ENCODE results near the gene GSK3B.

Gene GSK3B

DNA sequence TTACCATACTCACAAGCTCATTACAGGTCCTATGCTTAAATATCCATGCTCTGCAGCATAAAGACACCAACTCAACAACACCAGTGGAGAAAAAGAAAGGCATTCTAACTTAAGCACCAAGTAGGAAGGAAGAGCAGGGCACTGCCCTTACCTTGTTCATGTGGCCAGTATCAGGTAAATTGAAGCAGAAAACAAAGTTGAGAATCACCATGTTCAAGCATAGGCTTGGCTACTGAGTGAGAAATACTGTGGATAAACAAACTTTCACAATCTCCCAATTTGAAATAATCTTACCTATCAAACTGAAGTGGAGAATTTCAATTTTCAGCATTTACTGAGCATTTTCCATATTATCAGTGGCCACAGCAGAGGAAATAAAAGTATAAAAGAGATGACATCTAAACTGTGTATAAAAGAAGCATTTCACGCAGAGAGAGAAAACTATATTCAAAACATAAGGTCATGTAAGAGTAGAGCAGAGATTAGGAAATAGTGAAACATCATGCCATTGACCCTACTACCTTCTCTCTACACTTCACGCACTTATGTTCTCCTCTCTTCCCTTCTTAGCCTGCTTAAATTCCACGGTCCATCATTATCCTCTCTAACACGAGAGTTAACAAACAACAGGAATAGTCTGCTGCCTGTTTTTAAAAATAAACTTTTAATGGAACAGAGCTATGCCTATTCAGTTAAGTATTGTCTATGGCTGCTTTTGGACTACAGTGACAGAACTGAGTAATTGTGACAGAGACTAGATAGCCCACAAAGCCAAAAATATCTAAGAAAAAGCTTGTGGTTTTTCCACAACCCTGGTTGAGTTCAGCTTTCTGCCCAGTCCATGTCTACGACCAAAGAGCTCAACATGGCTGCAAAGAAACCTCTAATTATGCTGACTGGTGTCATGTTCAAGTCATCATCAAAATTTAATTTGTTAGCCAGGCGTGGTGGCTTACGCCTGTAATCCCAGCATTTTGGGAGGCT lies 169.8 kb downstream of the GSK3B start:
- peaks cover 0 to 5% of the 10 kb centered on the region in 2 donors for H3K36me3 ChIP-seq (ENCODE audit: control insufficient read depth in 2 of 2, insufficient read depth in 2 of 2, low read length in 2 of 2)
- H3K4me1 ChIP-seq (ENCODE audit: control insufficient read depth in 2 of 2, insufficient read depth in 2 of 2, low read length in 2 of 2) = no peaks in the 10 kb centered on the region

GRCh38 chr3:119918992-119919933 lies 175.0 kb downstream of the GSK3B start:
- no peak overlapping the region for H3K27ac ChIP-seq (ENCODE audit: low read depth in 2 of 2, low read length in 2 of 2)
- no peaks in the 10 kb centered on the region for H3K4me1 ChIP-seq (ENCODE audit: control insufficient read depth in 2 of 2, insufficient read depth in 2 of 2, low read length in 2 of 2)
- H3K9ac ChIP-seq (ENCODE audit: low read depth in 1 of 2, low read length in 2 of 2) = no peak overlapping the region

More for the DNA sequence above, 169.8 kb downstream of the GSK3B start:
- no peaks in the 10 kb centered on the region for H3K27me3 ChIP-seq (ENCODE audit: control insufficient read depth in 2 of 2, insufficient read depth in 2 of 2, low read length in 2 of 2)
- H3K9me3 ChIP-seq (ENCODE audit: control insufficient read depth in 2 of 2, low read length in 2 of 2) = no peaks in the 10 kb centered on the region
- H3K4me3 ChIP-seq (ENCODE audit: low read length in 2 of 2) = no peak overlapping the region
- H3K9ac ChIP-seq (ENCODE audit: low read depth in 1 of 2, low read length in 2 of 2) = no peak overlapping the region
- H3K27ac ChIP-seq (ENCODE audit: low read depth in 2 of 2, low read length in 2 of 2) = no peak overlapping the region

GRCh38 chr3:119913021-119913420 lies 181.2 kb downstream of the GSK3B start:
- Histone ChIP-seq H3K4me3 (ENCODE audit: low read length in 2 of 2) (no peak overlapping the region), H3K36me3 (ENCODE audit: control insufficient read depth in 2 of 2, insufficient read depth in 2 of 2, low read length in 2 of 2) (peaks cover 13 to 28% of the 10 kb centered on the region in 2 donors), H3K4me1 (ENCODE audit: control insufficient read depth in 2 of 2, insufficient read depth in 2 of 2, low read length in 2 of 2) (no peaks in the 10 kb centered on the region), H3K27ac (ENCODE audit: low read depth in 2 of 2, low read length in 2 of 2) (no peak overlapping the region), H3K27me3 (ENCODE audit: control insufficient read depth in 2 of 2, insufficient read depth in 2 of 2, low read length in 2 of 2) (no peaks in the 10 kb centered on the region), H3K9me3 (ENCODE audit: control insufficient read depth in 2 of 2, low read length in 2 of 2) (no peaks in the 10 kb centered on the region), H3K9ac (ENCODE audit: low read depth in 1 of 2, low read length in 2 of 2) (no peak overlapping the region)

More at GRCh38 chr3:119918992-119919933, 175.0 kb downstream of the GSK3B start:
- Histone ChIP-seq H3K4me3 (ENCODE audit: low read length in 2 of 2) (no peak overlapping the region), H3K27me3 (ENCODE audit: control insufficient read depth in 2 of 2, insufficient read depth in 2 of 2, low read length in 2 of 2) (no peaks in the 10 kb centered on the region), H3K9me3 (ENCODE audit: control insufficient read depth in 2 of 2, low read length in 2 of 2) (no peaks in the 10 kb centered on the region), H3K36me3 (ENCODE audit: control insufficient read depth in 2 of 2, insufficient read depth in 2 of 2, low read length in 2 of 2) (peaks cover 0 to 11% of the 10 kb centered on the region in 2 donors)

- H3K4me3 ChIP-seq (ENCODE audit: low read length in 2 of 2) = no peak overlapping the region
- peaks cover 13 to 28% of the 10 kb centered on the region in 2 donors for H3K36me3 ChIP-seq (ENCODE audit: control insufficient read depth in 2 of 2, insufficient read depth in 2 of 2, low read length in 2 of 2)
- no peaks in the 10 kb centered on the region for H3K4me1 ChIP-seq (ENCODE audit: control insufficient read depth in 2 of 2, insufficient read depth in 2 of 2, low read length in 2 of 2)
- no peaks in the 10 kb centered on the region for H3K9me3 ChIP-seq (ENCODE audit: control insufficient read depth in 2 of 2, low read length in 2 of 2)
- no peaks in the 10 kb centered on the region for H3K27me3 ChIP-seq (ENCODE audit: control insufficient read depth in 2 of 2, insufficient read depth in 2 of 2, low read length in 2 of 2)
- no peak overlapping the region for H3K9ac ChIP-seq (ENCODE audit: low read depth in 1 of 2, low read length in 2 of 2)
- no peak overlapping the region for H3K27ac ChIP-seq (ENCODE audit: low read depth in 2 of 2, low read length in 2 of 2)
These were observed 182.0 kb downstream of the GSK3B start for GRCh38 chr3:119912220-119912619.

GRCh38 chr3:119911748-119912147 lies 182.5 kb downstream of the GSK3B start:
- Histone ChIP-seq H3K9ac (ENCODE audit: low read depth in 1 of 2, low read length in 2 of 2) (no peak overlapping the region), H3K9me3 (ENCODE audit: control insufficient read depth in 2 of 2, low read length in 2 of 2) (no peaks in the 10 kb centered on the region), H3K27me3 (ENCODE audit: control insufficient read depth in 2 of 2, insufficient read depth in 2 of 2, low read length in 2 of 2) (no peaks in the 10 kb centered on the region), H3K27ac (ENCODE audit: low read depth in 2 of 2, low read length in 2 of 2) (no peak overlapping the region), H3K36me3 (ENCODE audit: control insufficient read depth in 2 of 2, insufficient read depth in 2 of 2, low read length in 2 of 2) (peaks cover 13 to 28% of the 10 kb centered on the region in 2 donors), H3K4me1 (ENCODE audit: control insufficient read depth in 2 of 2, insufficient read depth in 2 of 2, low read length in 2 of 2) (no peaks in the 10 kb centered on the region), H3K4me3 (ENCODE audit: low read length in 2 of 2) (no peak overlapping the region)

- Histone ChIP-seq H3K27ac (ENCODE audit: low read depth in 2 of 2, low read length in 2 of 2) (no peak overlapping the region), H3K36me3 (ENCODE audit: control insufficient read depth in 2 of 2, insufficient read depth in 2 of 2, low read length in 2 of 2) (peaks cover 12 to 19% of the 10 kb centered on the region in 2 donors), H3K4me3 (ENCODE audit: low read length in 2 of 2) (no peak overlapping the region)
These were observed 192.2 kb downstream of the GSK3B start for GRCh38 chr3:119902061-119902460.

GRCh38 chr3:119901148-119901547 lies 193.1 kb downstream of the GSK3B start:
- Histone ChIP-seq H3K27ac (ENCODE audit: low read depth in 2 of 2, low read length in 2 of 2) (no peak overlapping the region), H3K4me1 (ENCODE audit: control insufficient read depth in 2 of 2, insufficient read depth in 2 of 2, low read length in 2 of 2) (no peaks in the 10 kb centered on the region), H3K9ac (ENCODE audit: low read depth in 1 of 2, low read length in 2 of 2) (no peak overlapping the region), H3K4me3 (ENCODE audit: low read length in 2 of 2) (no peak overlapping the region), H3K27me3 (ENCODE audit: control insufficient read depth in 2 of 2, insufficient read depth in 2 of 2, low read length in 2 of 2) (no peaks in the 10 kb centered on the region), H3K36me3 (ENCODE audit: control insufficient read depth in 2 of 2, insufficient read depth in 2 of 2, low read length in 2 of 2) (peaks cover 12 to 19% of the 10 kb centered on the region in 2 donors), H3K9me3 (ENCODE audit: control insufficient read depth in 2 of 2, low read length in 2 of 2) (no peaks in the 10 kb centered on the region)

More at GRCh38 chr3:119902061-119902460, 192.2 kb downstream of the GSK3B start:
- H3K4me1 ChIP-seq (ENCODE audit: control insufficient read depth in 2 of 2, insufficient read depth in 2 of 2, low read length in 2 of 2) = no peaks in the 10 kb centered on the region
- H3K9ac ChIP-seq (ENCODE audit: low read depth in 1 of 2, low read length in 2 of 2) = no peak overlapping the region
- no peaks in the 10 kb centered on the region for H3K9me3 ChIP-seq (ENCODE audit: control insufficient read depth in 2 of 2, low read length in 2 of 2)
- no peaks in the 10 kb centered on the region for H3K27me3 ChIP-seq (ENCODE audit: control insufficient read depth in 2 of 2, insufficient read depth in 2 of 2, low read length in 2 of 2)

- H3K27me3 ChIP-seq (ENCODE audit: control insufficient read depth in 2 of 2, insufficient read depth in 2 of 2, low read length in 2 of 2) = no peaks in the 10 kb centered on the region
- H3K9me3 ChIP-seq (ENCODE audit: control insufficient read depth in 2 of 2, low read length in 2 of 2) = no peaks in the 10 kb centered on the region
- H3K27ac ChIP-seq (ENCODE audit: low read depth in 2 of 2, low read length in 2 of 2) = no peak overlapping the region
These were observed 195.1 kb downstream of the GSK3B start for GRCh38 chr3:119899192-119899511.

GRCh38 chr3:119898478-119899191 lies 195.6 kb downstream of the GSK3B start:
- Histone ChIP-seq H3K9ac (ENCODE audit: low read depth in 1 of 2, low read length in 2 of 2) (no peak overlapping the region), H3K27ac (ENCODE audit: low read depth in 2 of 2, low read length in 2 of 2) (no peak overlapping the region), H3K9me3 (ENCODE audit: control insufficient read depth in 2 of 2, low read length in 2 of 2) (no peaks in the 10 kb centered on the region), H3K27me3 (ENCODE audit: control insufficient read depth in 2 of 2, insufficient read depth in 2 of 2, low read length in 2 of 2) (no peaks in the 10 kb centered on the region), H3K4me1 (ENCODE audit: control insufficient read depth in 2 of 2, insufficient read depth in 2 of 2, low read length in 2 of 2) (no peaks in the 10 kb centered on the region), H3K36me3 (ENCODE audit: control insufficient read depth in 2 of 2, insufficient read depth in 2 of 2, low read length in 2 of 2) (peaks cover 7 to 10% of the 10 kb centered on the region in 2 donors), H3K4me3 (ENCODE audit: low read length in 2 of 2) (no peak overlapping the region)

More at GRCh38 chr3:119899192-119899511, 195.1 kb downstream of the GSK3B start:
- H3K4me3 ChIP-seq (ENCODE audit: low read length in 2 of 2) = no peak overlapping the region
- H3K36me3 ChIP-seq (ENCODE audit: control insufficient read depth in 2 of 2, insufficient read depth in 2 of 2, low read length in 2 of 2) = peaks cover 10% of the 10 kb centered on the region in 2 donors
- H3K9ac ChIP-seq (ENCODE audit: low read depth in 1 of 2, low read length in 2 of 2) = no peak overlapping the region
- H3K4me1 ChIP-seq (ENCODE audit: control insufficient read depth in 2 of 2, insufficient read depth in 2 of 2, low read length in 2 of 2) = no peaks in the 10 kb centered on the region

Measured in mucosa of rectum (tissue), 2 donors.